HG02870 (cell line): ENCODE measurements around the gene PPP1R3F.
"Not testable (repeated sequence)": the region's sequence is repeated elsewhere in the genome, so short reads cannot be mapped to it uniquely, and the experiment has no call there.

Experiments
- ATAC-seq: cut with Tn5 transposase; IDR thresholded peaks from one replicate; pipeline ENCODE4 v1.9.1; 2021; ENCODE audit warnings: mild to moderate bottlenecking, moderate library complexity; ENCODE audit not compliant: unreplicated experiment

PPP1R3F gene

DNA sequence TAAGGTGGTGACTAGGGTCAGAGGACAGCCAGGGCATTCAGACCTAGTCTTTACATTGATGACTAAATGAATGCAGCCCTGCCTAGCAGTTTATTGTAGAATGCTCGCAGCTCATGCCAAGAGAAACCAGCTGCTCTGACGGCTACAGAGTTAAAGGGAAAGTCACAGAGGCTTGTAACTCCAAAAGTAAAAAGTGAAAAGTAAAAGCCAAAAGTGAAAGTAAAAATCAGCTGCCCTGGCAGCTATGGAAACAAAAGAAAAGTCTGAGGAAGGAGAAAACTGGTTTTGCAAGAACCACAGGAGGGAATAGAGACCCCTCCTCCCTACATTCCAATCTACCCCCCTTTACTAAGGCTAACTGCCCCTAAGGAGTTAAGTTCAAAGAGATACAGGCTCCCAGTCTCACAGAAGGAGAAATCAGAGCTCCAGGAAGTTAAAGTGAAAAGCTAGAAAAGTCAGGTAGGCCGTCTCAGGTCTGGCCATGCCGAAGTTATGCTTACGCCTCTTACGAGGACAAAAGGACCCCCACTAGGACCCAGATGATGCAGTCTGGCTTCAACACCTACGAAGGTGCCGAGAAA lies 39.9 kb downstream of the PPP1R3F start:
- no peak for ATAC-seq

DNA sequence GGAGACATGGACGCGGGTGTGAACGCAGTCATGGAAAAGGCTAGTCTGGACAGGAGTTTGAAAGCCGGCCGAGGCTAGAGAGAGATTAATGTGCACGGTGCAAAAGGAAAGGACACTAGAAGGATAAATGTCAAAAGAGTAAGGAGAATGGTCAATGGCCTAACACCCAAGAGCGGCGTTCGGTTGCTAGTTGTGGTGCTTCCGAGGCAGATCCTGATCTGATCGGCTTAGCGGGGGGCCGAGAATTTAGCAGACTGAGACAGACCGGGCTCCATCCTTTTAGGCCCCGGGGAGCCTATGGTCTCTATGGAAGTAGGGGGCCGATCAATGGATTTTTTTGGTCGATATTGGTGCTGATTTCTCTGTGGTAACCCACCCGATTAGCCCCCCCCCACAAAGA lies 40.8 kb downstream of the PPP1R3F start:
- ATAC-seq = no peak

DNA sequence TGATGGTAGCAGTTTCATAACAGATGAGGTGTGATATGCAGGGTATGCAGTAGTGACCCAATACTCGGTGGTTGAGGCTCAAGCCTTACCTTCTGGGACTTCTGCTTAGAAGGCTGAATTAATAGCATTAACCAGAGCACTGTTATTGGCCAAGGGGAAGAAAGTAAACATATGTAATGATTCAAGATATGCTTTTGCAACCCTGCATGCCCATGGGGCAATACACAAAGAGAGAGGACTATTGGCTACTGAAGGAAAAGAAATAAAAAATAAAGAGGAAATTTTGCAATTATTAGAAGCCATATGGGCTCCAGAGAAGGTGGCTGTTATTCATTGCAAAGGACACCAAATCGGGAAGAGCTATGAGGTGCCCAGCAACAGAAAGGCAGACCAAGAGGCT lies 42.6 kb downstream of the PPP1R3F start:
- ATAC-seq = no peak

DNA sequence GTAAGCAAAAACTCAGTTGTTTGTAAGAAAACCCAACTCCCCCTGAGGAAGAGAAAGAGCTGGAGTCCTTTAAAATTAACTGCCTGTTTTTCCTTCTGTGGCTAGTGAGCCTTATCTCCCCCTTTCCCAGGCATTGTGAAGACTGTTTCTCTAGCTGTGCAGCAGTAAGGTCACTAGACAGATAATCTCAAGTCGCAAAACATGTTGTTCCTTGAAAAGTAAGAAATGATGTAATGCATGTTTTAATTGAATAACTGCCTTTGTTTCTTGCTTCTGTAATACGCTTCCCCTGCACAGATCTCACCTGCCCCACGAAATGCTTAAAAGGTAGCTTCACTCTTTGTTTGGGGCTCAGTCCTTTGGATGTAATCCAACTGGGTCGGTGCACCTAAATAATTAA lies 46.5 kb downstream of the PPP1R3F start:
- ATAC-seq = no peak

DNA sequence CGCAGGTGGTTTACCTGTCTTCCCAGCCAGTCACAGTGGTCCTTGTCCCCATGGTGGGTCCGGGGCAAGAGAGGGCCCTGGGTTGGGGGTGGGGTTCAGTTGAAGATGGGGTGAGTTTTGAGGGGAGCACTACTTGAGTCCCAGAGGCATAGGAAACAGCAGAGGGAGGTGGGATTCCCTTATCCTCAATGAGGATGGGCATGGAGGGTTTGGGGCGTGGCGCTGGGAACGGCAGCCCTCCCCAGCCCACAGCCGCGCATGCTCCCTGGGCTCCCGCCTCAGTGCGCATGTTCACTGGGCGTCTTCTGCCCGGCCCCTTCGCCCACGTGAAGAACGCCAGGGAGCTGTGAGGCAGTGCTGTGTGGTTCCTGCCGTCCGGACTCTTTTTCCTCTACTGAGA lies 52.1 kb downstream of the PPP1R3F start, which contains the start of gene GAGE12J:
GAGE12J (plus strand) TSS at position 301 of the 400 bp plus-strand sequence. CDS start 1,157 bp downstream, outside the sequence.
- ATAC-seq = not testable (repeated sequence)

DNA sequence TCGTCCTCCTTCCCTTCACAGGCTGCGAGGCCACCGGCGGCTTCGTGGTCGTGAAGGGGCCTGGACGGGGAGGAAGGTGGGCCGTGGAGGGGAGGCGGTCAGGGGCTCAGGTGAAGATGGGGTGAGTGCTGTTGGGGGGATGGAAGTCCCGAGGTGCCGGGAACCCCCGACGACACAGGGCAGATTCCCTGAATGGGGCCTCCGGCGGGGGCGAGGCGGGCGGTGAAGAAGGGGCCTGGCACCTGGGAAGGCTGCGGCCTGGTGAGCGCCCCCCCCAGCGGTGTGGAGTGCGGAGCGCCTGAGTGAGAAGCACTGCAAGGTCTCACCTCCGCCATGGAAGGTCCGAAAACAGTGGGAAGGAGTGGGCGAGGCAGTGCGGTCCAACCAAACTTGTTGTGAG lies 52.7 kb downstream of the PPP1R3F start:
- not testable (repeated sequence) for ATAC-seq

DNA sequence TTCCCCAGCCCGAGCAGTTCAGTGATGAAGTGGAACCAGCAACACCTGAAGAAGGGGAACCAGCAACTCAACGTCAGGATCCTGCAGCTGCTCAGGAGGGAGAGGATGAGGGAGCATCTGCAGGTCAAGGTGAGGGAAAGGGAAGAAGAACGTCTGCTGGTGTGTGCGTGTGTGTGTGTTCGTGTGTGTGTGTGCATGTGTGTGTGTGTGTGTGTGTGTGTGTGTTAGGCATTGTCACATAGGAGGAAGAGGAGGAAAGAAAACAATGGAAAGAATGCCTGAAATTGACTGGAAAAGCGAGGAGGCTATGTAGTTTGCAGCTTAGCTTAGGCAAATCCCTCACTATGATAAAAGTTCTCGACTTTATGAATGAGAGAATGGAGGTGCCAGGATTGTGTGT lies 54.1 kb downstream of the PPP1R3F start:
- ATAC-seq = not testable (repeated sequence)

DNA sequence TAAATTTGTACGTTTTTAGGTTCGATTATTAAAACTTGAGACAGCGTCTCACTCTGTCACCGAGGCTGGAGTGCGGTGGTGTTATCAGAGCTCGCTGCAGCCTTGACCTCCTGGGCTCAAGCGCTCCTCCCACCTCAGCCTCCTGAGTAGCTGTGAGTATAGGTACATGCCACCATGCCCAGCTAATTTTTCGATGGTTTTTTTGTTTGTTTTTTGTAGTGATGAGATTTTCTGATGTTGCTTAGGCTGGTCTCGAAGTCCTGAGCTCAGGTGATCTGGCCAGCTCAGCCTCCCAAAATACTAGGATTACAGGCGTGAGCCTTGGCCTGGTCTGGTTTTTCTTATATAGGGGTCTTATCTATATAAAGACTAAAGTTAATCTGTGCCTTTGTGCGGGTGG lies 60.8 kb downstream of the PPP1R3F start:
- not testable (repeated sequence) for ATAC-seq

DNA sequence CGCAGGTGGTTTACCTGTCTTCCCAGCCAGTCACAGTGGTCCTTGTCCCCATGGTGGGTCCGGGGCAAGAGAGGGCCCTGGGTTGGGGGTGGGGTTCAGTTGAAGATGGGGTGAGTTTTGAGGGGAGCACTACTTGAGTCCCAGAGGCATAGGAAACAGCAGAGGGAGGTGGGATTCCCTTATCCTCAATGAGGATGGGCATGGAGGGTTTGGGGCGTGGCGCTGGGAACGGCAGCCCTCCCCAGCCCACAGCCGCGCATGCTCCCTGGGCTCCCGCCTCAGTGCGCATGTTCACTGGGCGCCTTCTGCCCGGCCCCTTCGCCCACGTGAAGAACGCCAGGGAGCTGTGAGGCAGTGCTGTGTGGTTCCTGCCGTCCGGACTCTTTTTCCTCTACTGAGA lies 61.7 kb downstream of the PPP1R3F start, which contains the start of gene GAGE13:
GAGE13 (plus strand) TSS at position 301 of the 400 bp plus-strand sequence. CDS start 1,156 bp downstream, outside the sequence.
- not testable (repeated sequence) for ATAC-seq

DNA sequence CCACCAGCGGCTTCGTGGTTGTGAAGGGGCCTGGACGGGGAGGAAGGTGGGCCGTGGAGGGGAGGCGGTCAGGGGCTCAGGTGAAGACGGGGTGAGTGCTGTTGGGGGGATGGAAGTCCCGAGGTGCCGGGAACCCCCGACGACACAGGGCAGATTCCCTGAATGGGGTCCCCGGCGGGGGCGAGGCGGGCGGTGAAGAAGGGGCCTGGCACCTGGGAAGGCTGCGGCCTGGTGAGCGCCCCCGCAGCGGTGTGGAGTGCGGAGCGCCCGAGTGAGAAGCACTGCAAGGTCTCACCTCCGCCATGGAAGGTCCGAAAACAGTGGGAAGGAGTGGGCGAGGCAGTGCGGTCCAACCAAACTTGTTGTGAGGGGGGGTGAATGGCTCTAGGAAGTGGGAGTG lies 62.2 kb downstream of the PPP1R3F start:
- not testable (repeated sequence) for ATAC-seq
